Measurements from ENCODE around the gene MEGF6. TPM values are rescaled to one million over a fixed set of nuclear protein-coding genes. Genes with fewer than 3 reads are reported as not detected.

MEGF6 gene
- total RNA-seq, 2 donors from 2014 or later: 83.0 to 103 TPM

DNA sequence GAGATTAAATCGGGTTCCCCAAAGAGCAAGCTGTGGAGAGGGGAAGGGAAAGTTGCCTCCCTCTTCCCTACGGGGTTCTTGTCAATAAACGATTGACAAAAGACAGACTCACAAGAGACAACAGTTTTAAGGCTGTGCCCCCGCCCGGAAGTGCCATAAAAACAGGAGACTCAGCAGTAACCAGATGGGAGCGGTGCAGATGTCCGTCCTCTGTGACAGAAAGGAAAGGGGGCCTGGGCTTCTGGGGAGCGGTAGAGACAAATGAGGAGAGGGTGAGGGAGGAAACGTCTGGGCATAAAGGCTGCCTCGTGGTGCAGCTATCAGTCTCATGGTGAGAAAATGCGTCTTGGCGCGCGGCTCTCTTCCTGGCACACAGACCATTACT lies 46.9 kb upstream of the MEGF6 start:
- H3K27ac Mint-ChIP-seq: no peak overlapping the region
- 79 to 82% methylated on average over 7 to 14 of the region's 14 CpGs for WGBS, 2 experiments (ENCODE audit: insufficient coverage in 1 of 2, insufficient read length in 1 of 2)
- H3K4me3 Mint-ChIP-seq: no peak overlapping the region
- peaks cover 57% of the 10 kb centered on the region for H3K27me3 ChIP-seq (ENCODE audit: control insufficient read depth, insufficient read depth, low read length, poor library complexity, severe bottlenecking)
- no peaks in the 10 kb centered on the region for H3K36me3 Mint-ChIP-seq (ENCODE audit: low read depth)
- no peaks in the 10 kb centered on the region for H3K36me3 ChIP-seq (ENCODE audit: control insufficient read depth, insufficient read depth, low read length)
- H3K4me1 ChIP-seq (ENCODE audit: control insufficient read depth, insufficient read depth, low read length): no peaks in the 10 kb centered on the region
- no peaks in the 10 kb centered on the region for H3K9me3 ChIP-seq (ENCODE audit: control insufficient read depth, low read length)
- H3K27me3 Mint-ChIP-seq (ENCODE audit: insufficient read depth): peaks cover 67% of the 10 kb centered on the region
- H3K9ac ChIP-seq (ENCODE audit: extremely low read depth, low read length, poor library complexity, severe bottlenecking): no peak overlapping the region
- no peak for DNase-seq
- H3K27ac ChIP-seq (ENCODE audit: low read depth, low read length): no peak overlapping the region
- TF ChIP-seq, protein P1, sequence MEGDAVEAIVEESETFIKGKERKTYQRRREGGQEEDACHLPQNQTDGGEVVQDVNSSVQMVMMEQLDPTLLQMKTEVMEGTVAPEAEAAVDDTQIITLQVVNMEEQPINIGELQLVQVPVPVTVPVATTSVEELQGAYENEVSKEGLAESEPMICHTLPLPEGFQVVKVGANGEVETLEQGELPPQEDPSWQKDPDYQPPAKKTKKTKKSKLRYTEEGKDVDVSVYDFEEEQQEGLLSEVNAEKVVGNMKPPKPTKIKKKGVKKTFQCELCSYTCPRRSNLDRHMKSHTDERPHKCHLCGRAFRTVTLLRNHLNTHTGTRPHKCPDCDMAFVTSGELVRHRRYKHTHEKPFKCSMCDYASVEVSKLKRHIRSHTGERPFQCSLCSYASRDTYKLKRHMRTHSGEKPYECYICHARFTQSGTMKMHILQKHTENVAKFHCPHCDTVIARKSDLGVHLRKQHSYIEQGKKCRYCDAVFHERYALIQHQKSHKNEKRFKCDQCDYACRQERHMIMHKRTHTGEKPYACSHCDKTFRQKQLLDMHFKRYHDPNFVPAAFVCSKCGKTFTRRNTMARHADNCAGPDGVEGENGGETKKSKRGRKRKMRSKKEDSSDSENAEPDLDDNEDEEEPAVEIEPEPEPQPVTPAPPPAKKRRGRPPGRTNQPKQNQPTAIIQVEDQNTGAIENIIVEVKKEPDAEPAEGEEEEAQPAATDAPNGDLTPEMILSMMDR (conservative IDR thresholded peaks at IDR 0.05): no peak
- H3K9me3 Mint-ChIP-seq: no peaks in the 10 kb centered on the region
- peaks cover 2% of the 10 kb centered on the region for H3K4me1 Mint-ChIP-seq
- H3K4me3 ChIP-seq (ENCODE audit: low read length): no peak overlapping the region

DNA sequence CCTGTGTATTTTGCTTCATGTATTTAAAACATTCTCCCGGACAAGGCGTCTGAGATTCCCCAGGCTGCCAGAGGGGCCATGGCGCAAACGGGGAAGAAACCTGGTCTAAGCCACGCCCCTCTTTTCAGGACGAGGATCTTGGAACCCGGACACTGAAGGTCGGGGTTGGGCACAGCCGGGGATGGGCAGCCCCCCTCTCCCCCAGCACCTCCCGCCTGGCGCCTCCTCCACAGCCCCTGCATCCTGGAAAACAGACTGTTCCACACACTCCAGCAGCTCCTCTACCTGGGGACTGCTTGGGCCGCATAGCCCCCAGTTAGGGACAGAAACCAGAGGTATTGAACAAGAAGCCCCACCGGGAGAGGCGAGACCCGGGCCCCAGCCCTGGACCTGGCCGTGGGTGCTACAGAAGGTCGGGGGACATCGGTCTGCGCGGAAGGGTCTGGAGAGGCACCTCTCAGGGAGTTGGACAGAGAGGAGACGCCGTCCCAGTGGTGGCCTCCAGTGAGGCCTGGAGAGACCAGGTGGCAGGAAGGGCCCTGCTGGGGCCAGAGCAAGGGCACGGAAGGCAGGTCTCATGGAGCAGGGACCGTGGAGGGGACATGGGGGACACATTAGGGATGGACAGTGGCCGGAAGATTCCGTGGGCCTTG lies 46.4 kb upstream of the MEGF6 start:
- DNase-seq: no peak
- 93 to 95% methylated on average over 17 to 26 of the region's 26 CpGs for WGBS, 2 experiments (ENCODE audit: insufficient coverage in 1 of 2, insufficient read length in 1 of 2)
- peaks cover 68% of the 10 kb centered on the region for H3K27me3 Mint-ChIP-seq (ENCODE audit: insufficient read depth)
- no peak overlapping the region for H3K27ac ChIP-seq (ENCODE audit: low read depth, low read length)
- H3K9ac ChIP-seq (ENCODE audit: extremely low read depth, low read length, poor library complexity, severe bottlenecking): no peak overlapping the region
- H3K9me3 Mint-ChIP-seq: no peaks in the 10 kb centered on the region
- no peak overlapping the region for H3K4me3 Mint-ChIP-seq
- peaks cover 62% of the 10 kb centered on the region for H3K27me3 ChIP-seq (ENCODE audit: control insufficient read depth, insufficient read depth, low read length, poor library complexity, severe bottlenecking)
- H3K9me3 ChIP-seq (ENCODE audit: control insufficient read depth, low read length): no peaks in the 10 kb centered on the region
- no peak overlapping the region for H3K27ac Mint-ChIP-seq
- no peaks in the 10 kb centered on the region for H3K36me3 Mint-ChIP-seq (ENCODE audit: low read depth)
- TF ChIP-seq, protein P1 (conservative IDR thresholded peaks at IDR 0.05): no peak
- no peaks in the 10 kb centered on the region for H3K4me1 ChIP-seq (ENCODE audit: control insufficient read depth, insufficient read depth, low read length)
- H3K4me3 ChIP-seq (ENCODE audit: low read length): no peak overlapping the region
- H3K36me3 ChIP-seq (ENCODE audit: control insufficient read depth, insufficient read depth, low read length): no peaks in the 10 kb centered on the region
- peaks cover 2% of the 10 kb centered on the region for H3K4me1 Mint-ChIP-seq

DNA sequence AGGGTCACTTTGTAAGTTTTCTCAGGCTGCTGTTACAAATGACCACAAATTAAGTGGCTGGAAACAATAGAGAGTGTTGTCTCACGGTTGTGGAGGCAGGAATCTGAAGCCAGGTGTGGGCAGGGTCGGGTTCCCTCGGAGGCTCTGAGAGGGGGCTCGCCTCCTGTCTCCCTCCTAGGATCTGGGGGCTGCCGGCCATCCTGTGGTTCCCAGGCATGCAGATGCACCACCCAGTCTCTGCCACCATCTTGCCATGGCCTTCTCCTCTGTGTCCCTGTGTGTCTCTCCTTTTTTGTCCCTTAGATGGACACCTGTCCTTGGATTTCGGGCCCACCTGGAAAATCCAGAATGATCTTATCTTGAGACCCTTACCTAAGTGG lies 45.8 kb upstream of the MEGF6 start:
- Mint-ChIP-seq H3K4me1 (peaks cover 2% of the 10 kb centered on the region), H3K9me3 (no peaks in the 10 kb centered on the region), H3K27me3 (ENCODE audit: insufficient read depth) (peaks cover 66% of the 10 kb centered on the region), H3K4me3 (no peak overlapping the region), H3K27ac (no peak overlapping the region), H3K36me3 (ENCODE audit: low read depth) (no peaks in the 10 kb centered on the region)
- no peak for DNase-seq
- H3K9me3 ChIP-seq (ENCODE audit: control insufficient read depth, low read length): no peaks in the 10 kb centered on the region
- 77 to 84% methylated on average over 5 to 6 of the region's 6 CpGs for WGBS, 2 experiments (ENCODE audit: insufficient coverage in 1 of 2, insufficient read length in 1 of 2)
- no peaks in the 10 kb centered on the region for H3K36me3 ChIP-seq (ENCODE audit: control insufficient read depth, insufficient read depth, low read length)
- TF ChIP-seq, protein P1 (conservative IDR thresholded peaks at IDR 0.05): no peak
- H3K4me1 ChIP-seq (ENCODE audit: control insufficient read depth, insufficient read depth, low read length): no peaks in the 10 kb centered on the region
- no peak overlapping the region for H3K9ac ChIP-seq (ENCODE audit: extremely low read depth, low read length, poor library complexity, severe bottlenecking)
- H3K27ac ChIP-seq (ENCODE audit: low read depth, low read length): no peak overlapping the region
- peaks cover 68% of the 10 kb centered on the region for H3K27me3 ChIP-seq (ENCODE audit: control insufficient read depth, insufficient read depth, low read length, poor library complexity, severe bottlenecking)
- H3K4me3 ChIP-seq (ENCODE audit: low read length): no peak overlapping the region
